Fibroblast of the conjunctiva (primary cell): ENCODE data around the gene COPZ1.
A peak's percentile ranks its signal among the peaks of the same experiment; 100 is the strongest.
"Not testable (repeated sequence)": the region's sequence is repeated elsewhere in the genome, so short reads cannot be mapped to it uniquely, and the experiment has no call there.

ENCODE experiments used
- DNase-seq: peaks from one replicate; pipeline ENCODE4 v3.0.0-alpha.2; 2010; ENCODE audit warnings: low read depth

COPZ1 gene

GRCh38 chr12:54294953-54295566 lies 29.9 kb upstream of the COPZ1 start:
- DNase-seq, result no peak

- DNase-seq, result no peak
Observed at GRCh38 chr12:54296393-54297099, 28.4 kb upstream of the COPZ1 start.

- DNase-seq, result no peak
Observed at GRCh38 chr12:54298904-54299303, 26.0 kb upstream of the COPZ1 start.

GRCh38 chr12:54299515-54300224 lies 25.3 kb upstream of the COPZ1 start:
- DNase-seq, result no peak

GRCh38 chr12:54300225-54300731 lies 24.7 kb upstream of the COPZ1 start:
- DNase-seq, result no peak

GRCh38 chr12:54300732-54301427 lies 24.1 kb upstream of the COPZ1 start, which contains the start of gene NFE2:
Gene NFE2 (minus strand): TSS chr12:54301015. CDS start chr12:54295248, 5,767 bp downstream.
- DNase-seq, result no peak

- no peak for DNase-seq
Observed at GRCh38 chr12:54301428-54302048, 23.4 kb upstream of the COPZ1 start.

GRCh38 chr12:54303640-54304039 lies 21.3 kb upstream of the COPZ1 start:
- no peak for DNase-seq

GRCh38 chr12:54304187-54304810 lies 20.6 kb upstream of the COPZ1 start:
- no peak for DNase-seq

GRCh38 chr12:54306925-54307741 lies 17.8 kb upstream of the COPZ1 start:
- DNase-seq, result peak; percentile 51

- no peak for DNase-seq
Observed at GRCh38 chr12:54311051-54311450, 13.9 kb upstream of the COPZ1 start.

- DNase-seq, result not testable (repeated sequence)
Observed at GRCh38 chr12:54312309-54312708, 12.6 kb upstream of the COPZ1 start.

GRCh38 chr12:54321363-54321762 lies 3.6 kb upstream of the COPZ1 start:
- DNase-seq, result no peak

- not testable (repeated sequence) for DNase-seq
Observed at GRCh38 chr12:54325442-54326109, 645 bp downstream of the COPZ1 start.

- no peak for DNase-seq
Observed at GRCh38 chr12:54328595-54329337, 3.8 kb downstream of the COPZ1 start.

- no peak for DNase-seq
Observed at GRCh38 chr12:54329759-54330158, 4.8 kb downstream of the COPZ1 start.

GRCh38 chr12:54330442-54330841 lies 5.5 kb downstream of the COPZ1 start:
- no peak for DNase-seq

- no peak for DNase-seq
Observed at GRCh38 chr12:54331461-54331860, 6.5 kb downstream of the COPZ1 start.

GRCh38 chr12:54333420-54334034 lies 8.6 kb downstream of the COPZ1 start:
- DNase-seq, result no peak
